Measurements from ENCODE around the gene LRIG1. TPM values are rescaled to one million over a fixed set of nuclear protein-coding genes. Genes with fewer than 3 reads are reported as not detected.

LRIG1 gene
- total RNA-seq, 1 experiment from 2014 or later: 24.1 TPM

- H3K9me3 ChIP-seq (ENCODE audit: low read depth, low read length, poor library complexity, severe bottlenecking): no peaks in the 10 kb centered on the region
- ChIA-PET CTCF (no interaction called here), POLR2A (ENCODE audit: low non-redundant PET) (no interaction called here)
- DNase-seq (ENCODE audit: low spot score): no peak
- intact Hi-C loops (cut with micrococcal nuclease; ENCODE audit: unreplicated experiment): no loop called here
- H3K27me3 ChIP-seq (replicated peaks; ENCODE audit: insufficient read depth, low read depth, low read length, poor library complexity): no peaks in the 10 kb centered on the region
- no peaks in the 10 kb centered on the region for H3K4me1 ChIP-seq (ENCODE audit: insufficient read depth, low read length, poor library complexity, severe bottlenecking)
- H3K4me3 ChIP-seq (ENCODE audit: low read depth, low read length, poor library complexity, severe bottlenecking): no peak overlapping the region
- BruUV-seq (replicated peaks): no TSS peak
- no peak for TF ChIP-seq CTCF (conservative IDR thresholded peaks at IDR 0.05; ENCODE audit: low read depth, low read length)
- no peak for TF ChIP-seq EZH2 (IDR thresholded peaks at IDR 0.05; ENCODE audit: borderline replicate concordance, low read depth, low read length, poor library complexity, severe bottlenecking)
- H3K27ac ChIP-seq (ENCODE audit: low read depth, low read length, poor library complexity, severe bottlenecking): no peak overlapping the region
- H3K36me3 ChIP-seq (ENCODE audit: insufficient read depth, low read length, poor library complexity, severe bottlenecking): no peaks in the 10 kb centered on the region
Observed at GRCh38 chr3:66338927-66339326, 161.9 kb downstream of the LRIG1 start.

GRCh38 chr3:66336333-66336766, 164.5 kb downstream of the LRIG1 start:
- Histone ChIP-seq H3K27me3 (replicated peaks; ENCODE audit: insufficient read depth, low read depth, low read length, poor library complexity) (no peaks in the 10 kb centered on the region), H3K4me1 (ENCODE audit: insufficient read depth, low read length, poor library complexity, severe bottlenecking) (no peaks in the 10 kb centered on the region), H3K27ac (ENCODE audit: low read depth, low read length, poor library complexity, severe bottlenecking) (no peak overlapping the region), H3K9me3 (ENCODE audit: low read depth, low read length, poor library complexity, severe bottlenecking) (no peaks in the 10 kb centered on the region), H3K36me3 (ENCODE audit: insufficient read depth, low read length, poor library complexity, severe bottlenecking) (no peaks in the 10 kb centered on the region), H3K4me3 (ENCODE audit: low read depth, low read length, poor library complexity, severe bottlenecking) (no peak overlapping the region)
- intact Hi-C loops (cut with micrococcal nuclease; ENCODE audit: unreplicated experiment): no loop called here
- POLR2A ChIA-PET (ENCODE audit: low non-redundant PET): no interaction called here
- BruUV-seq (replicated peaks): no TSS peak
- CTCF ChIA-PET: no interaction called here
- TF ChIP-seq CTCF (conservative IDR thresholded peaks at IDR 0.05; ENCODE audit: low read depth, low read length): no peak
- TF ChIP-seq EZH2 (IDR thresholded peaks at IDR 0.05; ENCODE audit: borderline replicate concordance, low read depth, low read length, poor library complexity, severe bottlenecking): no peak
- peak; percentile 2 for DNase-seq (ENCODE audit: low spot score)

GRCh38 chr3:66335671-66336070, 165.2 kb downstream of the LRIG1 start:
- H3K36me3 ChIP-seq (ENCODE audit: insufficient read depth, low read length, poor library complexity, severe bottlenecking): no peaks in the 10 kb centered on the region
- no peaks in the 10 kb centered on the region for H3K4me1 ChIP-seq (ENCODE audit: insufficient read depth, low read length, poor library complexity, severe bottlenecking)
- H3K27ac ChIP-seq (ENCODE audit: low read depth, low read length, poor library complexity, severe bottlenecking): no peak overlapping the region
- intact Hi-C loops (cut with micrococcal nuclease; ENCODE audit: unreplicated experiment): no loop called here
- ChIA-PET CTCF (no interaction called here), POLR2A (ENCODE audit: low non-redundant PET) (no interaction called here)
- DNase-seq (ENCODE audit: low spot score): no peak
- H3K4me3 ChIP-seq (ENCODE audit: low read depth, low read length, poor library complexity, severe bottlenecking): no peak overlapping the region
- no peaks in the 10 kb centered on the region for H3K9me3 ChIP-seq (ENCODE audit: low read depth, low read length, poor library complexity, severe bottlenecking)
- no peaks in the 10 kb centered on the region for H3K27me3 ChIP-seq (replicated peaks; ENCODE audit: insufficient read depth, low read depth, low read length, poor library complexity)
- BruUV-seq (replicated peaks): no TSS peak
- no peak for TF ChIP-seq CTCF (conservative IDR thresholded peaks at IDR 0.05; ENCODE audit: low read depth, low read length)
- TF ChIP-seq EZH2 (IDR thresholded peaks at IDR 0.05; ENCODE audit: borderline replicate concordance, low read depth, low read length, poor library complexity, severe bottlenecking): no peak

All from A673 (cell line).